GM13977 (cell line): ENCODE results near the gene ACSS1.

Experiments
- DNase-seq: peaks from one replicate; pipeline ENCODE4 v3.0.0; 2012; ENCODE audit warnings: low spot score
- in situ Hi-C: fragments of 300-500 bp; cut with MboI; formaldehyde crosslinking; loops from one replicate; pipeline ENCODE4 v1.12.0; 2022; ENCODE audit warnings: low sequenced_read_pairs, low pct_unique_long_range_greater_than_20kb, mixed read lengths, inconsistent platforms; ENCODE audit not compliant: unreplicated experiment
- TF ChIP-seq, protein P1 (sequence below): IDR thresholded peaks from 2 replicates; pipeline ENCODE4 v1.5.1; 2012; ENCODE audit warnings: mild to moderate bottlenecking, control low read depth; ENCODE audit not compliant: insufficient read depth; ENCODE audit errors: extremely low read depth, missing control alignments

The ACSS1 gene

DNA sequence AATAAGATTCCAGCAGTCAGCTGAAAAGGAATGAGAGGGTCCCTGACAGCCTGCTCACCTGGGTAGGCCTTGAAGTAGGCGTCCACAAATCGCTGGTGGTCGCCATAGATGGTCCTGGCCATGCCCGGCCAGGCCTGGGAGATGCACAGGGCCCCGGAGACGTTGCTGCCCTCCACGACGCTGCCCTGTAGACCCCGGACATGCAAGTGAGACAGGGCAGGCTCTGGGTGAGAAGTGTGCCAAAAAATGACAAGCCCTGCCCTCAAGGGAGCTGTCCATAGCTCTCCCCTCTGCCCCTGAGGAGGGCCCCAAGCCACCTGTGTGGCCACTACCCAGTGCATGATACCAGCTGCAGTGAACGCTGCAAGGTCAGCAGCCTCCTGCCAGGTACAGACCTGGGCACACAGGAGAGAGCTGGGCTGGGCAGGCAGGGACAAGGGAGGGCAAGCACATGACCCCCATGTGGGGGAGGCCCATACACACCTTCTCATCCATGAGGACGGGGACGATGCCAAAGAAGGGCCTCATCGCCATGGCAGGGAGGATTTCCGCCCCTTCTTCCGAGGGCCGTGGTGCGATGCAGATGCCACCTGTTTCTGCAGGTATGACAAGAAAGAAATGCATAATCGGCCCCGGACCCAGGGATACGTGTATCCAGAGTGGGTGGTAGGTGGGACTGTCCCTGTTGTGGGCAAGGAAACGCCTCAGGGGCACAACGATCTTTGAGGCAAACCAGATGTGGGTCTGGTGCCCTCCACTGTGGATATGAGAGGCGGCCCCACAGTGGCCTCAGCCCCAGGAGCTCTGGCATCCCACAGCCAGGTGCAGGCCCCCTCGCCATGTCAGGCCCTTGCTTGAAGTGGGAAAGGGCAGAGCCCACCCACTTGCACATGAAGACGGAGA lies 44.2 kb downstream of the ACSS1 start:
- TF ChIP-seq, protein P1, sequence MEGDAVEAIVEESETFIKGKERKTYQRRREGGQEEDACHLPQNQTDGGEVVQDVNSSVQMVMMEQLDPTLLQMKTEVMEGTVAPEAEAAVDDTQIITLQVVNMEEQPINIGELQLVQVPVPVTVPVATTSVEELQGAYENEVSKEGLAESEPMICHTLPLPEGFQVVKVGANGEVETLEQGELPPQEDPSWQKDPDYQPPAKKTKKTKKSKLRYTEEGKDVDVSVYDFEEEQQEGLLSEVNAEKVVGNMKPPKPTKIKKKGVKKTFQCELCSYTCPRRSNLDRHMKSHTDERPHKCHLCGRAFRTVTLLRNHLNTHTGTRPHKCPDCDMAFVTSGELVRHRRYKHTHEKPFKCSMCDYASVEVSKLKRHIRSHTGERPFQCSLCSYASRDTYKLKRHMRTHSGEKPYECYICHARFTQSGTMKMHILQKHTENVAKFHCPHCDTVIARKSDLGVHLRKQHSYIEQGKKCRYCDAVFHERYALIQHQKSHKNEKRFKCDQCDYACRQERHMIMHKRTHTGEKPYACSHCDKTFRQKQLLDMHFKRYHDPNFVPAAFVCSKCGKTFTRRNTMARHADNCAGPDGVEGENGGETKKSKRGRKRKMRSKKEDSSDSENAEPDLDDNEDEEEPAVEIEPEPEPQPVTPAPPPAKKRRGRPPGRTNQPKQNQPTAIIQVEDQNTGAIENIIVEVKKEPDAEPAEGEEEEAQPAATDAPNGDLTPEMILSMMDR, result no peak
- in situ Hi-C loops, result no loop called here
- DNase-seq, result no peak

DNA sequence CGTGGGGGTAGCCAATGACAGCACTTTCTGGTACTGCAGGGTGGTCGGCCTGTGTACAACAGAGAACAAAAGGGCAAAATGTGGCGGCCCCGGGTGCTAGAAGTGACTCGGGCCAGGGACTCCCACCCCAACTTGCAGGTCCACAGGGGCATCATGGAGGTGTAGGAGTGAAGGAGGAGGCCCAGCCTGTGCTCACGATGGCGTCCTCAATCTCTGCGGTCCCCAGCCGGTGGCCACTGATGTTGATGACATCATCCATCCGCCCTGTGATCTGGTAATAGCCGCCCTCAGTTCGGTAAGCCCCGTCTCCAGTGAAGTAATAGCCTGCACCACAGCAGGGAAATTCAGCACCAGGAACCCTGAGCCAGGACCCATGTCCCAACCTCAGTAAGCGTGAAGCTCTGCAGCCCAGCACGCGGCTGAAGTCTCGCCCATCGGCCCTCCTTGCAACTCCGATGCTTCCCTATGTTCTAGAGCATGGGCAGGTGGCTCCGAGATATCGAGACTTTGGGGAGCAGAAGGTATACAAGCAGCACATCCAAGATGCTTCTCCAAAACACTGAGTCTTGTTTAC lies 45.2 kb downstream of the ACSS1 start:
- TF ChIP-seq, protein P1, result no peak
- in situ Hi-C loops, result no loop called here
- no peak for DNase-seq

DNA sequence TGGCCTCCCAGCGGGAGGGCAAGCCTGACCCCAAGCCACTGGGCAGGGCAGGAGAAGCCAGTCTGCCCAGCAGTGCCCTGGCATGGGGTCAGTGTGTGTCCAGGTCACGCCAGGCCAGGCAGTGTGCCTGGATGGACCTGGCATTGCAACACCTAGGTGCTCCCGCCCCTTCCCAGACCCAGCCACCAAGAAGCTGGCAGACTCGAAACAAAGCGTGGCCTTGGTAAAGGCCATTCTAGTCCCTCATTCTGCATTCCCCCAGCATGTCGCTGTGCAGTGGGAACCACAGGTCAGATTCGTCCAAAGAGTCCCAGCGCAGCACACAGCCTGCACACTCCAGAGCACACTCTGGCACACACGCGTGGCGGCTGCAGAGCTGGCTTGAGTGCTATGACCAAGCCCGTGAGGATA lies 46.1 kb downstream of the ACSS1 start:
- in situ Hi-C loops, result no loop called here
- no peak for DNase-seq
- TF ChIP-seq, protein P1, result no peak

DNA sequence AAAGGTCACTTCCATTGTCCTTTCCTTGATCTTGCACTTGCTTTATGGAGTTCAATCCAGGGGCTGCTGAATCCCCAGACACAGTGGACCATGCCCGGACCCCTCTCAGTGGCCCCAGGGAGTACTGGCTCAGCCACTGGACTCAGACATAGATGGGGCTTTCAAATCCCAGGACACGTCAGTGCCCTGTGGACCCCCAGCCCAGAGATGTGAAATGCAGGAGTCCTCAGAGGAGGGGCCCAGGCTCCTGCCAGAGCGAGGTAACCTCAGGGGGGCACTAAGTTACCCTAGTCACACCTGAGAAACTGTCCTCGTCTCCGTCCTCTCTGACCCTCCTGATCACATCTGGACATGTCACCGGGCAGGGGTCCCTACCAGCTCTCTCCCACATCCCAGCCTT lies 46.7 kb downstream of the ACSS1 start:
- TF ChIP-seq, protein P1, result no peak
- in situ Hi-C loops, result no loop called here
- no peak for DNase-seq

DNA sequence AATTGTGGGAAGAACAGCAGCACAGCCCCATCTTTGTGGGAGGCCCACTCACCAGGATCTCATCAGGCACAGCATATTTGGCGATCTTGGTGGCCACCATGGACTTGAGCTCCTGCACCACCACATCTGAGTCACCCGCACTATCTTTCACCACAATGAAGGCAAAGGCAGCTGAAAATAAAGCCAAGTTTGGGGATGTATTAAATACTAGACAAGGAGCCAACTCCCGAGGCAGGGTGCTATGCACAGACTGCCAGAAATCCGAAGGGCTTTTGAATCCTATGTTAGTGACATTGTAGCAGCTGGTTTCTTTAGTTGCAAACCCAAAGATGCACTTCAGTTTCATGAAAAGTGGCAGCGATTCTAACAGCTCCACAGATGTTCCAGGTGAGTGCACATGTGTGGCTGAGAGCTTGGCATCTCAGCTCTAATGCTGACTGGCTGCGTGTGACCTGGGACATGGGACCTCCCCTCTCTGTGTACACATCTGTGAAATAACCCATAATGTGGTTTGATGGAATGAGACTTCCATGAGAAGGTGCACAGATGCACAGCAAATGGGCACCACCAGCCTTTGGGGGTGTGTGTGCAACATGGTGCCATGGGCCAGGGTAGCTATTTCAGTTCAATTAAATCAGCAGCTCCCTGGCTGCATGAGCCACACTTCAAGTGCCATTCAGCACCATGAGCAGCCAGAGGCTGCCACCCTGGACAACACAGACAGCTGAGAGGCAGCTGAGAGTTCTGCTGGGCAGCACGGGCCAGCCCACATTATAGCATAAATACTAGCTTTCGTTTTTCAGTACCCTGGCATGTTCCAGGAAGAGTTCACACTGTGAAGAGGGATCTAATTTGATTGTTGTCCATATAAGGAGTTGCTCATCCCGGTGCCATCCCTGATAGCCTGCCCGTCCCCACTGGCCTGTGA lies 48.5 kb downstream of the ACSS1 start:
- TF ChIP-seq, protein P1, result no peak
- in situ Hi-C loops, result no loop called here

More for the DNA sequence above, 48.5 kb downstream of the ACSS1 start:
- no peak for DNase-seq
